GM21447 (cell line): ENCODE results near the gene SMAD6.

Experiments used
- ATAC-seq: cut with Tn5 transposase; IDR thresholded peaks from one replicate; pipeline ENCODE4 v1.9.1; 2021; ENCODE audit not compliant: unreplicated experiment

The SMAD6 gene

DNA sequence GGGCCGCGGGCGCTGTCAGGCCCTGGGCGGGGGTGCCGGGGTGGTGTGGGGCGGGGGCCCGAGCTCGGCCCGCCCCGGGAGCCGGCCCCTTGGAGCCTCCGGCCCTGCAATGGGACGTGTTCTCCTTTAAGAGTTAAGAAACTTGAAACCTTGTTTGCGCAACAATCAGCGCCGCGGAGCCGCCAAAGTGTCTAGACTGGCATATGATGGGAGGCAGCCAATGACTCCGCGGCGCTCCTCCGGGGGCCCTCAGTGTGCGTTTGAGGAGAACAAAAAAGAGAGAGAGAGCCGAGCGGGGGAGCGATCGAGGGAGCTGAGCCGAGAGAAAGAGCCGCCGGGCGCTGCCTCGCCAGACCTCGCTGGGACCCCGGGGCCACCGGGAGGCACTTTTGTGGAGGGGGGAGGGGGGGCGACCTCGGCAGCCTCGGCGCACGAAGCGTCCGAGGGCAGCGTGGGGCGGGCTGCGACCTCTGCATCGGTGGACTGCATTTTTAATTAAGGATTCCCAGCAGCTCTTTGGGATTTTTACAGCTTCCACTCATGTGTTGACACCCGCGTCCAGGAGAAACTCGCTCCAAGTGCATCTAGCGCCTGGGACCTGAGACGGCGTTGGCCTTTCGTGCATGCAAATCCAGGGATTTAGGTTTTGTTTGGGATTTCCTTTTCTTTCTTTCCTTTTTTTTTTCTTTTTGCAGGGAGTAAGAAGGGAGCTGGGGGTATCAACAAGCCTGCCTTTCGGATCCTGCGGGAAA, at the start of gene SMAD6:
SMAD6 (plus strand) TSS at position 202 of the 752 bp plus-strand sequence. CDS start 1,023 bp downstream, outside the sequence.
- no peak for ATAC-seq

GRCh38 chr15:66652806-66653205, 49.2 kb upstream of the SMAD6 start:
- no peak for ATAC-seq

GRCh38 chr15:66653398-66653797, 48.6 kb upstream of the SMAD6 start:
- no peak for ATAC-seq

- ATAC-seq, result no peak
Observed at GRCh38 chr15:66653852-66654251, 48.2 kb upstream of the SMAD6 start.

DNA sequence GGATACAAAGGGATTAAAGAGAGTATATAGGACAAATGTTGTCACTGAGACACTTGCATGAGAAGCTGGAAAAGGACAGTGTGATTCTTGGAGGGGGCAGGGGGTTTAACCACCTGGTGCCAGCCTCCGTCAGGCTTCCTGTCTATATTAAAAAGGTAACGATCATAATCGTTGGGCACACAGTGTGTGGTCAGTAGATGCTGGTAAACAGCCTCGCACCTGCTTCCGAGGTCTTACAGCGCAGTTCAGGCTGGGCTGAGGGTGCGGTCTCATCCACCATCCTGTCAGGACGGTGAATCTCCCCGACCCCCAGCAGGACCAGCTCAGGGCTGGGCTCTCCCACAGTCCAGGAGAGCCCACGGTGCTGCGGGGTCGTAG, 47.7 kb upstream of the SMAD6 start:
- ATAC-seq, result no peak

DNA sequence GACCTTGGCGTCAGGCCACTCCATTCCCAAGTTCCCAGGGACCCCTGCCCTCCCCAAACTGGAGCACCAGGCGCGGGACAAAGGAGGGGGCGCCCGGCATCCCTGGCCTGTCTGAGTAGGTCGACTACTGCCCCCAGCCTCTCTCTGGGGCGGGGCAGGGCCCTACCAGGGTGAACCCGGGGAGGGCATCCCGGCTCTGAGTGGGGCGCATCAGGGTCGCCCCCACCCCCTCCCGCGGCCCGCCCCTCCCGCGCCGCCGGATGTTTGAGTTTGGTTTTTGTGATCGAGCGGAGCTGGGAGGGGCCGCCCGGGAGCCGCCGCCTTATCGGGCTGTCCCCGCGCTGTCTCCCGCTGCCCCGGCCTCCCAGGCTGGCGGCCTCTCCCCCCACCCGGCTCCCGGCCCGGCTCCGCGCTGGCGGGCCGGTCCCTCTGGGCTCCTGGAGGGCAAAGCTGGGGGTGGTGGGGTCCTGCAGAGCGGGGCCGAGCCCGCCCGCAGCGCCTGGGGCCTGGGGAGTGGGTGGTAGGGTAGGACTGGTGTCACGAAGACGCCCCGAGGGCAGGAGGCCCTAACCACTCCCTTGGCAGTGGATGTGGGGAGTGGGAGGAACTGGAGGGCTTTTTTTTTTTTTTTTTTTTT, 47.2 kb upstream of the SMAD6 start:
- no peak for ATAC-seq

DNA sequence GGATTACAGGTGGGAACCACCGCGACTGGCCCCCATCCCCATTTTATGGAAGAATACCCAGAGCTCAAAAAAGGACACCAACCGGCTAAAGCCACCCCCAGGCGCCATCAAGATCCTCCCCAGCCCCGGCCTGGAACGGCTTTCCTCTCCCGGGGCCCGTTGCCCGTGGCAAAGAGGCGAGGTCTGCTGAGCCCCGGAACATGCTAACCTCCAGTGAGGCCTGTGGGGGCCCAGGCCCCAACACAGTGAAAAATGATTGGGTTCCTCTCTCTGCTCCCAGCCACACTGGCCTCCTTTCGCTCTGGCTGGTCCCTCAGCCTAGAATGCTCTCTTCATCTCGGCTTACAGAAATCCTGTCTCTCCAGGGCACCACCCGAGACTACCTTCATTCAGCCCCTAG, 46.5 kb upstream of the SMAD6 start:
- no peak for ATAC-seq

GRCh38 chr15:66655997-66656396, 46.0 kb upstream of the SMAD6 start:
- ATAC-seq, result no peak

DNA sequence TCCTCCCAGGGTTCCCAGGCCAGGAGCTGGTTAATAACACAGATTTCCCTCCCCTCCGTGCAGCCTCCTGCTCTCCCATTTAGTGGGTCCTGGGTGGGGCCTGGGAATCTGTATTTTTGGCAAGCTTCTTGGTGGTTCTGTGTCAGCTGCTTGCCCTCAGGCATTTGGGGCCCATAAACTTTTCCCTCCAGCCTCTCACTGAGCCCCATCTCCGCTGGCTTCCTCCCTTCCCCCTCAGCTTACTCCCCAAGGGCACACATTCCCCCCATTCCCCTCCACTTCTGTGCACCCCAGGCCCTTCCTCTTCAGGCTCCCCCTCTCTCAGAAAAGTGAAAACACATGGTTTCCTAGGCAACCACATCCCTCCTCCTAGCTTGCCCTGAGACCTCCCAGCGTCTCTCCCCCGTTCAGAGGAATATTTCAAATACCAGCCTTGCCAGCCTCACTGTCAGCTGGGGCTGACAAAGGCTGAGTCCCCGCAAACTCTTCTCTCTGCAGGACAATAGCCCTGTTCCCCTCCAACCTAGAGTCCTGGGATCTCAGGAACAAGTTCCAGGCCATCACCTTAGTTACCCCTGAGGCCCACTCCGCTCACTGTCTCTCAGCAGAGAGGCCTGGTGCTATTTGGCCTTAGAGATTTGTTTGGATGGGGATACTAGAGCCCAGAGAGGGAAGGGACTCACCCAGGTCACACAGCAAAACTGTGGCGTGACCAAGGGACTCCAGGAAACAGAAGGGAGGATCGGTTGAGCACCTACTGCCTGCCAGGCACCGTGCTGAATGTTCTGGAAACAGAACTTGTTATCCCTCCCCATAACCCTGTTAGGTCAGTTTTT, 44.6 kb upstream of the SMAD6 start:
- ATAC-seq, result no peak

DNA sequence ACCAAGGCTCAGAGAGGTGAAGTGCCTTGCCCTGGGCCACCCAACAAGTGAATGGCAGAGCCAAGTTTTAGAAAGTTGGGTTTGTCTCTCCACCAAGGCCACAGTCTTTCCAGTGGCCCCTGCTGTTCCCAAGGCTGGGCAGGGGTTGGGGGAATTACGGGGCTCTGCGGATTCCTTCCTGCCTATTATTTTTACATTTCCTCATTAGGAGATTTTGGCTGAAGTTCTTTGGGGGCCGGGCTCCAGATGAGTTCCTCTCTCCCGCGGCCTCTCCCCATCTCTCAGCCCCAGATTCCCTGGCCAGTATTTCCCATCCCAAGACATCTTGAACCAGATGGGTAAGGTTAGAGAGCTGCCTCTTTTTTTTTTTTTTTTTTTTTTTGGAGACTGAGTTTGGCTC, 44.0 kb upstream of the SMAD6 start:
- no peak for ATAC-seq

GRCh38 chr15:66658855-66659254, 43.2 kb upstream of the SMAD6 start:
- ATAC-seq, result no peak

DNA sequence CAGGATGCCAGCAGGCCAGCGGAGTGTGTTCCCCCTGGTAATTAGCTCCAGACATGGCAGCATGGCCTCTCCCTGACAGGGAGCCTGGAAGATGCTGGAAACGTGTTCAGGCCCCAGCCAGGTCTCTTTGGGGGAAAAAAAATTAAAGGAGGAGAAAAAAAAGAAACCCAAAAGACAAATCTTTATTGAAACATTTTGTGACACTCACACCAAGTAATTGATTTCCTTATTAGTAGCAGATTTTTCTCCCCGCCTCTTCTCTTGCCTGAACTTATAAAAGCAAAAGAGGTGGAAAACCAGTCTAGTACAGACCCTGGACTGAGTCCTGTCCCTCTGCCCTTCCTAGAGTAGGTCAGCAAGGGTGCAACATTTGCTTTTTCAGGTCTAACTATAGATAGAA, 42.7 kb upstream of the SMAD6 start:
- ATAC-seq, result no peak

DNA sequence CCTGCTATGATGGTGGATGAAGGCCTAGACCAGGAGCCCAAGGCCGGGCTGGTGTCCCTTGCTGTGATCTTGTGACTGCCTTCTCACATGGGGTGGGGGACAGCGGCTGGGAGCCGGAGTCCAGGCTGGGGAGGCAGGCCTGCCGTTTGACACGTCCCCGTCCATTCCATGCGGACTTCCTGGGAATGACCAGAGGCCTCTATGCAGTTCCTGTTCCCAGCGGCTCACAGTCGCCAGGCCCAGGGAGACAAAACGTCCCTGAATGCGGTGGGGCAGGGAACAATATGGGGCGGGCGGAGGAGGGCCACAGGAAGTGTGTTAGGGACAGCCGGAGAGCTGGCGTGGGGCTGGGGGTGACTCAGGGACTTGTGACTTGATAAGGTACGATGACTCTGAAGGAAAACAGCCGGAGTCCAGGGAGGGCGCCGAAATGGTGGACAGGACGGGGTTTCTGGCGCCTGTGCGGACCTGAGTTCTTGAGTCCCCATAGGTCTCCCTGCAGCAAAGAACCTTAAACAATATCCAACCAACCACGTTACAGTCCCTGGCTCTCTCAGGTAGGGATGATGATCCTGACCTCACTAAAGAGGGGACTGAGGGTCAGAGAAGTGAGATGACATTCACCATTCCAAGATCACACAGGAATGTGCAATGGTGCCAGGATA, 40.5 kb upstream of the SMAD6 start:
- ATAC-seq, result no peak

DNA sequence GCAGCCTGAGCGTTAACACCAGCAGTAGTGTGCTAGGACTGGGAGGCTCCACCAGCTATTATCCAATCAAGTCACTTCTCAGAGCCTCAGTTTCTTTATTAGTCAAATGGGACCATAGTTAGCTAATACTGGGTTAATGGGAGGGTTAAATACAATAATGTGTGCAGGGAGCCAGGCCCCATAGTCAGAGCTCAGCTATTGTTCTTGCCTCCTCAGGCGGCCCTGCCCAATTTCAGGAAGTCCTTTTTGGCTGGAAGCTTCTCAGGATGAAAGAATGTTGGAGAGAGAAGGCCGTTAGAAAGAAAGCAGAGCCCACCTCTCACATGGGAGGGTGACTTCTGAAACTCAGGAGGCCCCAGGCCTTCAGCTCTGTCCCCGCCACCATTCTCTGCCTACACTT, 39.5 kb upstream of the SMAD6 start:
- no peak for ATAC-seq

- ATAC-seq, result no peak
Observed at GRCh38 chr15:66663664-66664063, 38.4 kb upstream of the SMAD6 start.

- ATAC-seq, result no peak
Observed at GRCh38 chr15:66670175-66670574, 31.9 kb upstream of the SMAD6 start.

DNA sequence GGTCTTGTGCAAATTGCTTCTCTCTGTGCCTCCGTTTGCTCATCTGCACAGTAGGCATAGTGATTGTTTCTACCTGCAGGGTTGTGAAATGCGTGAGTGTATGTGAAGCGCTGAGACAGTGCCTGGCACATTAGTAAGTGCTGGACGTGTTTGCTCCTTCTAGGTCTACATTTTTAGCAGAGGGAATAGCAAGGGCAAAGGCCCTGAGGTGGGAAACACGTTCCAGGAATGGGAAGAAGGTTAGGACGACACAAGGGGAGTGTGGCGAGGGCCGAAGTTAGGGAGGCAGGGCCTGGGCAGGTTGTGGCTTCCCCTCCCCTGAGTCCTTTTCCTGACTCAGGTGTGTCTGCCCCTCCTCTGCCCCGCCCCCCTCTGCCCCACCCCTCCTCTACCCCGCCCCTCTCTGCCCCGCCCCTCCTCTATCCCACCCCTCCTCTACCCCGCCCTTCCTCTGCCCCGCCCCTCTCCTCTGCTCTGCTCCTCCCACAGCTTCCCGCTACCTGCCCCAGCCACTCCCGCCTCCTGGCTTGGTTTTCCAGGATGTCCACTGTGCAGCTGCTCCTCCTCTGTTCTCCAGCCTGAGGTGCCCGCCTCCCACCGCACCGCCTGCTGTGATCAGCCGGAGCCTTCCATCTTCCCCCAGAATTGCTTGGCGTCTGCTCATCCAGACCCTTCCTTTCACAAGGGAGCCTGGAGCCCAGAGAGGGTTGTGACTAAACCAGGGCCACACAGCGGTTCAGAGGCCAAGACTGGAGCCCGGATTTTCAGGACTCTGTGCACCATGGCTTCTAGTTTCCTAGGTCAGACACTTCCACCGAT, 31.1 kb upstream of the SMAD6 start:
- no peak for ATAC-seq

- ATAC-seq, result no peak
Observed at GRCh38 chr15:66672867-66673266, 29.2 kb upstream of the SMAD6 start.

GRCh38 chr15:66673410-66674322, 28.4 kb upstream of the SMAD6 start:
- no peak for ATAC-seq
